ENCODE data around the gene NEU2.

GRCh38 chr2:233017947-233018346, 14.5 kb upstream of the NEU2 start:
- TF ChIP-seq, protein P1, sequence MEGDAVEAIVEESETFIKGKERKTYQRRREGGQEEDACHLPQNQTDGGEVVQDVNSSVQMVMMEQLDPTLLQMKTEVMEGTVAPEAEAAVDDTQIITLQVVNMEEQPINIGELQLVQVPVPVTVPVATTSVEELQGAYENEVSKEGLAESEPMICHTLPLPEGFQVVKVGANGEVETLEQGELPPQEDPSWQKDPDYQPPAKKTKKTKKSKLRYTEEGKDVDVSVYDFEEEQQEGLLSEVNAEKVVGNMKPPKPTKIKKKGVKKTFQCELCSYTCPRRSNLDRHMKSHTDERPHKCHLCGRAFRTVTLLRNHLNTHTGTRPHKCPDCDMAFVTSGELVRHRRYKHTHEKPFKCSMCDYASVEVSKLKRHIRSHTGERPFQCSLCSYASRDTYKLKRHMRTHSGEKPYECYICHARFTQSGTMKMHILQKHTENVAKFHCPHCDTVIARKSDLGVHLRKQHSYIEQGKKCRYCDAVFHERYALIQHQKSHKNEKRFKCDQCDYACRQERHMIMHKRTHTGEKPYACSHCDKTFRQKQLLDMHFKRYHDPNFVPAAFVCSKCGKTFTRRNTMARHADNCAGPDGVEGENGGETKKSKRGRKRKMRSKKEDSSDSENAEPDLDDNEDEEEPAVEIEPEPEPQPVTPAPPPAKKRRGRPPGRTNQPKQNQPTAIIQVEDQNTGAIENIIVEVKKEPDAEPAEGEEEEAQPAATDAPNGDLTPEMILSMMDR (IDR thresholded peaks at IDR 0.05 in 8 of 11, conservative IDR thresholded peaks at IDR 0.05 in 3 of 11) = no peak
- no peak for TF ChIP-seq POLR2AphosphoS5 (IDR thresholded peaks at IDR 0.05)

All from spleen (tissue), 7 donors.